ENCODE data around the gene FANCC.

- TF ChIP-seq POLR2A (IDR thresholded peaks at IDR 0.05) (no peak), CTCF (IDR thresholded peaks at IDR 0.05) (no peak)
Observed at GRCh38 chr9:95171596-95171995, 145.9 kb downstream of the FANCC start.
